Measurements from ENCODE around the gene TTC28. TPM values are rescaled to one million over a fixed set of nuclear protein-coding genes. Genes with fewer than 3 reads are reported as not detected.

TTC28 gene
- total RNA-seq, 2 donors from 2014 or later: 94.2 to 170 TPM

- H3K27me3 ChIP-seq (replicated peaks; ENCODE audit: insufficient read depth): no peaks in the 10 kb centered on the region
- peaks cover 6 to 35% of the 10 kb centered on the region in 2 donors for H3K4me1 ChIP-seq (ENCODE audit: control insufficient read depth in 1 of 2, low read depth in 2 of 2)
- TF ChIP-seq, protein P1, sequence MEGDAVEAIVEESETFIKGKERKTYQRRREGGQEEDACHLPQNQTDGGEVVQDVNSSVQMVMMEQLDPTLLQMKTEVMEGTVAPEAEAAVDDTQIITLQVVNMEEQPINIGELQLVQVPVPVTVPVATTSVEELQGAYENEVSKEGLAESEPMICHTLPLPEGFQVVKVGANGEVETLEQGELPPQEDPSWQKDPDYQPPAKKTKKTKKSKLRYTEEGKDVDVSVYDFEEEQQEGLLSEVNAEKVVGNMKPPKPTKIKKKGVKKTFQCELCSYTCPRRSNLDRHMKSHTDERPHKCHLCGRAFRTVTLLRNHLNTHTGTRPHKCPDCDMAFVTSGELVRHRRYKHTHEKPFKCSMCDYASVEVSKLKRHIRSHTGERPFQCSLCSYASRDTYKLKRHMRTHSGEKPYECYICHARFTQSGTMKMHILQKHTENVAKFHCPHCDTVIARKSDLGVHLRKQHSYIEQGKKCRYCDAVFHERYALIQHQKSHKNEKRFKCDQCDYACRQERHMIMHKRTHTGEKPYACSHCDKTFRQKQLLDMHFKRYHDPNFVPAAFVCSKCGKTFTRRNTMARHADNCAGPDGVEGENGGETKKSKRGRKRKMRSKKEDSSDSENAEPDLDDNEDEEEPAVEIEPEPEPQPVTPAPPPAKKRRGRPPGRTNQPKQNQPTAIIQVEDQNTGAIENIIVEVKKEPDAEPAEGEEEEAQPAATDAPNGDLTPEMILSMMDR (IDR thresholded peaks at IDR 0.05): no peak
- H3K36me3 ChIP-seq: no peaks in the 10 kb centered on the region
- no peak overlapping the region for H3K4me3 ChIP-seq
- H3K9me3 ChIP-seq: no peaks in the 10 kb centered on the region
- DNase-seq (ENCODE audit: low spot score) (no peak), ATAC-seq (ENCODE audit: insufficient number of reproducible peaks, low FRiP score, low read depth) (no peak)
- no peak overlapping the region for H3K27ac ChIP-seq
These were observed 535.5 kb downstream of the TTC28 start for GRCh38 chr22:28143961-28144745.

GRCh38 chr22:28143241-28143865 lies 536.3 kb downstream of the TTC28 start:
- H3K4me1 ChIP-seq (ENCODE audit: control insufficient read depth in 1 of 2, low read depth in 2 of 2): peaks cover 6 to 35% of the 10 kb centered on the region in 2 donors
- no peaks in the 10 kb centered on the region for H3K36me3 ChIP-seq
- H3K27me3 ChIP-seq (replicated peaks; ENCODE audit: insufficient read depth): no peaks in the 10 kb centered on the region
- no peaks in the 10 kb centered on the region for H3K9me3 ChIP-seq
- DNase-seq (ENCODE audit: low spot score): no peak
- TF ChIP-seq, protein P1 (IDR thresholded peaks at IDR 0.05): no peak
- ATAC-seq (ENCODE audit: insufficient number of reproducible peaks, low FRiP score, low read depth): no peak
- H3K4me3 ChIP-seq: no peak overlapping the region
- no peak overlapping the region for H3K27ac ChIP-seq

- H3K27ac ChIP-seq: no peak overlapping the region
- no peaks in the 10 kb centered on the region for H3K9me3 ChIP-seq
- TF ChIP-seq, protein P1 (IDR thresholded peaks at IDR 0.05): no peak
- ATAC-seq (ENCODE audit: insufficient number of reproducible peaks, low FRiP score, low read depth): no peak
- H3K27me3 ChIP-seq (replicated peaks; ENCODE audit: insufficient read depth): no peaks in the 10 kb centered on the region
- no peak overlapping the region for H3K4me3 ChIP-seq
- peaks cover 6 to 35% of the 10 kb centered on the region in 2 donors for H3K4me1 ChIP-seq (ENCODE audit: control insufficient read depth in 1 of 2, low read depth in 2 of 2)
- DNase-seq (ENCODE audit: low spot score): no peak
- no peaks in the 10 kb centered on the region for H3K36me3 ChIP-seq
These were observed 537.2 kb downstream of the TTC28 start for GRCh38 chr22:28142361-28142961.

- ATAC-seq (ENCODE audit: insufficient number of reproducible peaks, low FRiP score, low read depth) (no peak), DNase-seq (ENCODE audit: low spot score) (no peak)
- H3K4me1 ChIP-seq (ENCODE audit: control insufficient read depth in 1 of 2, low read depth in 2 of 2): peaks cover 6 to 35% of the 10 kb centered on the region in 2 donors
- no peaks in the 10 kb centered on the region for H3K27me3 ChIP-seq (replicated peaks; ENCODE audit: insufficient read depth)
- H3K4me3 ChIP-seq: no peak overlapping the region
- H3K9me3 ChIP-seq: no peaks in the 10 kb centered on the region
- H3K36me3 ChIP-seq: no peaks in the 10 kb centered on the region
- TF ChIP-seq, protein P1 (IDR thresholded peaks at IDR 0.05): no peak
- no peak overlapping the region for H3K27ac ChIP-seq
These were observed 538.0 kb downstream of the TTC28 start for GRCh38 chr22:28141614-28142013.

GRCh38 chr22:28139961-28140360 lies 539.7 kb downstream of the TTC28 start:
- no peak overlapping the region for H3K27ac ChIP-seq
- no peaks in the 10 kb centered on the region for H3K36me3 ChIP-seq
- H3K4me3 ChIP-seq: no peak overlapping the region
- ATAC-seq (ENCODE audit: insufficient number of reproducible peaks, low FRiP score, low read depth) (no peak), DNase-seq (ENCODE audit: low spot score) (no peak)
- H3K9me3 ChIP-seq: no peaks in the 10 kb centered on the region
- H3K4me1 ChIP-seq (ENCODE audit: control insufficient read depth in 1 of 2, low read depth in 2 of 2): peaks cover 6 to 35% of the 10 kb centered on the region in 2 donors
- TF ChIP-seq, protein P1 (IDR thresholded peaks at IDR 0.05): no peak
- no peaks in the 10 kb centered on the region for H3K27me3 ChIP-seq (replicated peaks; ENCODE audit: insufficient read depth)

All from thoracic aorta (tissue), 2 donors.